ENCODE data around the gene TXNRD2.

The TXNRD2 gene

DNA sequence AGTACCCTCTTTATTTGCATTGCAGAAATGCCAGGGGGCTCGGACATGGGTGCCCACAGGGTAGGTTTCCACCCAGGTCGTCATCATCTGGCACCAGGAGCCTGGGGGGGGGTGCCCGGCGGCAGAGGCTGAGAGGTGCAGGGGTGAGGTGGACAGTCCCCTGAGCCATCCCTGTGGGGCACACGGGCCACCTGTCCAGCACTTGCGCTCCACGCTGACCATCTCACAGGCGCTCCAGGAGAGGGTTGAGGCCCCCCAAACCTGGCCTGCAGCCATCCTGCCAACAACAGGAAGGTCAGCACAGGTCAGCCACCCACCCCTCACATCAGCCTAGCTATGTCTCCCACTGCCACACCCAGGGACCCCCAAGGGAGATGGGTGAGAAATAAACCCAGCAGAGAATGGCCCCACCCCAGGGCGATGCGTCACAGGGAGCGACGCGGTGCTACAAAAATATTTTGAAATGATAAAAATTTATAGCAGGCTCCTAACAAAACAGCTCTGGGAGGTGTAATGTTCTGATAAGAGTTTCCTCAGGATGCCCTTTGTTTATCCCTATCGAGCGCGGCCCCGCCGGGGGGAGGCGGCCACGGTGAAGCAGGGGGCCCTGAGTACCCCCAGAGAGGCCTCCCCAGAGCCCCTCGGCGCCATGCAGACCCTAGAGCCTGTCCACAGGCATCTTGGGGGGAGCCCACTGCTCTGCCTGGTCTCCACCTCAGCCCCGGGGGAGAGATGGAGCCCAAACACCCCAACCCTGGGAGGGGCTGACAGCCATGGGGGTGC lies 65.9 kb downstream of the TXNRD2 start:
- no peak for DNase-seq (ENCODE audit: low read depth)

DNA sequence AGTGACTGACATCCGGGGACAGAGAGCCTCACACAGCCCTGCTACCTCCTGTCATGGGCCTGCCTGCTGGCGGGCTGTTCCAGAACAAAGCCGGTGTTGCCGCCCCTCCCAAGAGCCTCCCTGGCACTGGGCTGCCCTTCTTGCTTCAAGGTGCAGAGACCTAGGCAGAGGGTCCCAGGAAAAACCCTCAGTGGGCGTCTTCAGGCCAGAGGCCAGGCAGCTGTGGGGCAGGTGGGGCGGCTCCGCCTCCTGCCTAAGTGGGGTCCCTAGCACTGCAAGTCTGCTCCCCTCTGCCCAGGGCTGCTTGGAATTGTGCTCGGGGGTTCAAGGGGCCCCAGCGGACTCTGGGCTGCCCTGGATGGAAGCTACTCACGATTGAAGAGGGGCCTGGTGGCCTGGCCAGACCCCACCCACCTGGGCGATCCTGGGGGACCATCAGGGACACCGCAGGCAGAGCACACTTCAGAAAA lies 66.5 kb downstream of the TXNRD2 start:
- no peak for DNase-seq (ENCODE audit: low read depth)

DNA sequence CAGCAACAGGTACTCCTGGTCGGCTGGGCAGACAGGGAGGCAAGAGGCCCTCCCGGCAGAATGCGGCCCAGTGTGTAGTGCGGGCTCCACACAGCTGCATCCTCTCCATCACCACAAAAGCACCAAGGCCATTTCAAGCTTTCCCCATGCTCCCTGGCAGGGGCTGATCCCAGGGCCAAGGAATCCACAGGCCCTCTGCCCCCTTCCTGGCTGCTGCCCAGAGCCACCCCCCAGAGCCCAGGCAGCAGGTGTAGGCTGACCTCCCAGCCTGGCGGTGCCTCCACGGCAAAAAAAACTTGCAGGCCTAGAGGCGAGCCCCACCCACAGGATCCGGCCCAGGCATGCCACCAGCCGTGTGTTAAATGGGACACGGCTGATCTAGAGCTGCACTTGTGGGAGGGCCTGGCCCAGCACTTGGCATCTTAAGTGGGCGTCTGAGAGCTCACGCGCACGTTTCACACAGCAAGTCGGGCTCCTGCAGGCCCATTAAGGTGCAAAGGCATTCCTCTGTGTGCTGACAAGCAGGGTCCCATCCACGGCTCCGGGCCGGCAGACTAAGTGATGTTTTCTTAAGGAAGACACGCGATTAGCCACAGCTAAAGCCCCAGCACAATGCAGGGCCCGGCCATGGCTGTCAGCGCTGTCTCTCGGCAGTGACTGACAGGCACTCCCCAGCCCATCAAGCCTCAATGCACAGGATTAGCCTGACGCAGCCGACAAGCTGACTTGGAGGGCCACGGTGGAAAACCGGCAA lies 67.1 kb downstream of the TXNRD2 start:
- DNase-seq (ENCODE audit: low read depth): no peak

DNA sequence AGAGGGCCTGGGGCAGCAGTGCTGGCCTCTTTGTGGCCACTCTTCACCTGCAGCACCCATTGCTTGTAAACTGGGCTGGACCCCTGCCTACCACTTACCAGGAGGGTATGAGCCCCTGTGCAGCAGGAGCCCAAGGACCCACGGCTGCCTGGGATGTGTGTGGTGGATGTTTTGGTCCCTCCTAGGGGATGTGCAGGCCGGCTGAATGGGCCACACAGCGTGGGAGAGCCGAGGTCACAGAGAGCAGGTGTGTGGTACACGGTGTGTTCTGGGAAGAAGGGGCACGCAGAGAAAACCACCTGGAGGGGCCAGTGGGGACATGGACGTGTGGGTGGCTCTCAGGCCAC lies 67.7 kb downstream of the TXNRD2 start:
- no peak for DNase-seq (ENCODE audit: low read depth)

DNA sequence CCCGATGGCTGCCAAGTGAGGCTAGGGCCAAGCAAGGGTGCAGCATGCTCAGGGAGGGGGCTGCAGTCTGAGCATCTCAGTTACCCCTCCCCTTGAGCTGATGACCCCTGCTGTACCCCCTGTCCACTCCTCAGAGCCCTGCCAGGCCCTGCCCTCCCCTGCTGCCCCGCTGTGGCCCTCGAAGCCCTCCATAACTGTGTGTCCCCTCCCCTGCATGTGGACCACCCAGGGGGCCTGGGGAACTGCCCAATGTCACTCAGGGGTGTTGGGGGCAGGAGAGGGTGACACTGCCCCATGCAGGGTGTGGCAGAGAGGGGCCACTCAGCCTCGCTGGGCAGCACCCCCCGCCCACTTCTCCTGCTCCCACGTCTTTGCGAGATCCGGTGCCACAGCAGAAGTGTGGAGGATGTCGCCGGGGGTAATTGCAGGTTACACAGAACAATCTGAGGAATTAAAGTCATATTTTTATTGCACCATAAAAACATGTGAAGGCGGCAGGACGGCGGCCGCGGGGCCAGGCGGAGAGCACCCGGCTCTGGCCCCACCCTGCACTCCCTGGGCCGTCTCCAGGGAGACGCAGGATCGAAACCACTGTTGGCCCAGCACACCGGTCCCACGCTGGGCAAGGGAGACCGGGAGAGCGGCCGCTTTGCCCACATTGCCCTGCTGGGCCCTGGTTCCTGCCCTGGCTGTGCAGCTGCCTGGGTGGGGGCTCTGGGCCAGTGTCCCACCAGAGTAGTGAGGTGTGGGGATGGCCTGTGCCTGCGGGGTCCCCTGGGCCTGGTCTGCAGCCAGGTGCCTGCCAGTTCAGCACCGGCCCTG lies 68.3 kb downstream of the TXNRD2 start:
- no peak for DNase-seq (ENCODE audit: low read depth)

DNA sequence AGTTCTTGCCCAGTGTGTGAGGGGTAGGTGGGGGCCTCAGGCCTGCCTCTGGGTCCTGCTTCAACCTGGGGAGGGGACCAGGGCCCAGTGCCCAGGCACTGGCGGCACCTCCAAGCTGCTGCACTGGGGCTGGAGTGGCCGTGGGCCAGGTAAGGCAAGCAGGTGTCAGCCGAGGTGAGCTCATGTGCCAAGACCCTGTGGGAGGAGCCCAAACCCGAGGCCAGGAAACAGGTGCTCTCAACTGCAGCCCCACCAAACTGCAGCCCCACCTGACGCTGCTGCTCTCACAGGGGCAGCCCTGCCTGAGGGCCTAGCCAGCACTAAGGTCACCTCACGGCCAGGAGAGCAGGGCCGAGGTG lies 68.9 kb downstream of the TXNRD2 start:
- DNase-seq (ENCODE audit: low read depth): no peak

DNA sequence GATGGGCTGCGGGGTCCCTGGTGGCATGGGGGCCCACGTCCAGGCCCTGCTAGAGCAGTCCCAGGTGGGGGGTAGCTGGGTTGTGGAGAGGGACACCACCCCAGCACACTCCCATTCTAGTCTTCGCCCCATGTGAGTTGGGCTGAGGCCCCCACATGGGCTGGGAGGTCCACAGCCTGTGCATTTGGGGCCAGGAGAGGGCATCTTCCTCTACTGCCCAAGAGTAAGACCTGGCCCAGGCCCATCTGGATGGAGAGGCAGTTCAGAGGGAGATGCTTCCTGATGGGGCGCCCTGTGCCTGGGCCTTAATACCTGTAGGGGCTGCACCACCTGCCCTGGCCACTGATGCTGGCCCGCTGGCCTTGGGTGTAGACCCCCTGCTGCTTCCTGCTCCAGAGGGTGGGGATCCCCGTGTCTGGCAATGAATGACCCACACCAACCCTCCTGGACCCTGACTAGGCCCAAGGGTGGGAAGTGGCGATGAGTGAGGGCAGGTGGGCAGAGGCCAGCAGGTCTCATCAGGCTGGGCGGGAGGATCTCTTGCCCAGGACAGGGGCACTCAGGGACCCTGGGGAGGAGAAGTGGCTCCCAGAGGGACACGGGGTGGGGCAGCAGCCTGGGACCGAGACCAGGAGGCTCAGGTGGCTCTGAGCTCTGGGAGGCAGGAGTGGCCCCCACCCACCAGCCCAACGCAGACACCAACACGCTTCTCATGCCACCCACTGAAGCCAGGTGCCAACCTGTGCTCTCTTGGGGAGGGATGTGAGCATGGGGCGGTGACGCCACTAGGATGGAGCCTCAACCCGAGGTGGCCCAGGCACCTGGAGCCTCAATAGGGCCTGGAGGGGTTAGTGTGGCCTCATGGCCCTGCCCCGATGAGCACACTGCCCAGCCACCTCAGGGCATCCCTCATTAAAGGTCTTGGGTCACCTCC lies 69.5 kb downstream of the TXNRD2 start:
- no peak for DNase-seq (ENCODE audit: low read depth)

DNA sequence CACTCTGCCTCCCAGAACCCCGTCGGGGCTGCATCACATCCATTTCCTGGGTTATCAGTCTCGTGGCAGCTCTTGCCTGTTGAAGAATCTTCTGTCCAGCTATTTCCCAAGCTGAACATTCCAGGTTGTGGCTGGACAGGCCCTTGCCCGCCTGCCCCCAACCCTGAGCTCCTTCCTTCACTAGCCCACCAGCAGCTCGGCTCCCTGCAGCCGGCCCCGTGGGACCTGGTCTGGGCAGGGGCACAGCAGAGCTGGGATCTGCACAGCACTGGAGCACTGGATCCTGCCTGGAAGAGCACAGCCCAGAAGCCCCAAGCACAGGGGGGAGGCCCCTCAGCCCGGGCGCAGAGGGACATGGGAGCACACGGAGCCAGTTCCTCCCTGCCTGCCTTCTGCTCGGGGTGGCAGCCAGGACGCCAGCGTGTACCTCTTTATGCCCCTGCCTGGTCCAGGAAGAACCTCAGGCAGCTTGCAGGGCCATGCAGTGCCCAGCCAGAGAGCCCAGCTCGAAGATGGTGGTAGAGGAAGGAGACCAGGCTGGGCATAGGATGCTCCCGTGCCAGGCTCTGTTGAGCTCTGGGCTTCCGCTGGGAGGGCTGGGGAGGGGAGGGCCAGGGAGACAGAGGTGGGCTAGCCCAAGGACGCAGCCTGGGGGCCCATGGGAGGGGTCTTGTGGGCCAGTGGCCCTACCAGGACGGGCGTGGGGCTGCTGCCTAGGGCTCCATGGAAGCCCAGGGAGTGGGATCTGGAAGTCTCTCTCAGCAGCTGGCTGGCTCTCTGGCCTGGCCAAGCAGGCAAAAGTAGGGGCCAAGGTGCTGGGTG lies 70.4 kb downstream of the TXNRD2 start:
- no peak for DNase-seq (ENCODE audit: low read depth)

DNA sequence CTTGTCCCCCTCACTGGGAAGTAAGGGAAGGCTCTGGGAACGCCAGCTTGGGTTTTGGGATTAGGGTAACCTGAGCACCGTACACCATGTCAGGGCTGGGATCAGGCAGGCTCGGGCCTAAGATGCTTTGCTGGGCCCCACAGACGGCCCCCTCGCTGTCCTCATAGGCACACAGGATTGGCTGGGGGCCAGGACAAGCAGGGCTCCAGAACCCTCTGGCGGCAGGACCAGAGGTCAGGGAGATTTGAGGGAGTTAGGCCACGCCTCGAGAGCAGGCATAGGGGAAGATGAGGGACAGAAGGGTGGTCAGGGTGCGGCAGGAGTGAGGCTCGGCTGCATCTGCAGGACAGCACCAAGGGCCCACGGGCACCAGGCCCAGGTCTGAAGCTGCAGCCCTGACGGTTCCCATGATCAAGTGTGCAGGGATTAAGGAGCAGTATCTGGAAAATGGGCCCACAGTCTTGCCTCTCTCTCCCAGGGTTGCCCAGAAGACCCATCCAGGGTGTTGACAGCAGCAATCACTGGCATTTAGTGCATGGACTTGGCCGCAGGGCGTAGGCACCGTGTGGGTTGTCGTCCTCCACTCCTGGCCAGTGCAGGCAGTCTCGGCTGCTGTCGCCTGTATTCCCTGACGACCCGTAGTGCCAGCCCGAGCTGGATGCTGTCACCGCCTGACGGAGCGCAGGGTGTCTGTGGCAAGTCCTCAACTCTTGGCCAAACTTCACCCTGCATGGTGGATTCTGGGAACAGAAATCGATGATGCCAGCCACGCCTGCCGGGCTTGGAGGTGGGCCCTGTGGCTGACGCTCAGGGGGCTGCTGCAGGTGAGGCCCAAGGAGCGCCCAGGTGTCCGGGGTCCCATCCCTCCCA lies 71.2 kb downstream of the TXNRD2 start:
- no peak for DNase-seq (ENCODE audit: low read depth)

DNA sequence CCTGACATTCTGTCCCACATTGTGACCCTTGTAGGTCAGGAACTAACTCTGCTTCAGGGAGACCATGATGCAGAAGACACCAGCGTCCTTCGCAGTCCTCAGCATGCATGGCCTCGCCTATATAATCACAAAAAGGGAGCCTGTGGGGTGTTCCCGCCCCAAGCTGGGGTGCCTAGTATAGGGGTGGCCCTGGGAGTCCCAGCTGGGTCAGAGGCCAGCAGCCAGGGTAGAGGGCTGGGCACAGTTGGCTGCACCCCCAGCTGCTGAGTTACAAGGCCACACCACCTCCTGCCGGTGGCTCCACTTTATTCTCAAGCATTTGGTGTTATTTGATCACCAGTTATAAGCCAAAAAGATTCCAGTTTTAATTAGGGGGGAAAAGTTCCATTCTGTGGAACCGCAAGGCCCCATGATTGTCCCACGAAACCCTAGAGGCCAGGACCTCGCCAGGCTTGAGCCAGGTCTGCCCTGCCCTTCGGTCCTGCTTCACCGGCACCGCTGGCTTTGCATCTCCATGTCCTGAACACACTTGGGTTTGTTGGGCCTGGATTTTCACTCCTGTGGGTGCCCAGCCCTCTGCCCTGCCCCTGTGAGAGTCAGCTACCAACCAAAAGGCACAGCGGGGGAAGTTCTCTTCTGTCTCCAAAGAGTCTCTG lies 72.0 kb downstream of the TXNRD2 start:
- DNase-seq (ENCODE audit: low read depth): no peak

DNA sequence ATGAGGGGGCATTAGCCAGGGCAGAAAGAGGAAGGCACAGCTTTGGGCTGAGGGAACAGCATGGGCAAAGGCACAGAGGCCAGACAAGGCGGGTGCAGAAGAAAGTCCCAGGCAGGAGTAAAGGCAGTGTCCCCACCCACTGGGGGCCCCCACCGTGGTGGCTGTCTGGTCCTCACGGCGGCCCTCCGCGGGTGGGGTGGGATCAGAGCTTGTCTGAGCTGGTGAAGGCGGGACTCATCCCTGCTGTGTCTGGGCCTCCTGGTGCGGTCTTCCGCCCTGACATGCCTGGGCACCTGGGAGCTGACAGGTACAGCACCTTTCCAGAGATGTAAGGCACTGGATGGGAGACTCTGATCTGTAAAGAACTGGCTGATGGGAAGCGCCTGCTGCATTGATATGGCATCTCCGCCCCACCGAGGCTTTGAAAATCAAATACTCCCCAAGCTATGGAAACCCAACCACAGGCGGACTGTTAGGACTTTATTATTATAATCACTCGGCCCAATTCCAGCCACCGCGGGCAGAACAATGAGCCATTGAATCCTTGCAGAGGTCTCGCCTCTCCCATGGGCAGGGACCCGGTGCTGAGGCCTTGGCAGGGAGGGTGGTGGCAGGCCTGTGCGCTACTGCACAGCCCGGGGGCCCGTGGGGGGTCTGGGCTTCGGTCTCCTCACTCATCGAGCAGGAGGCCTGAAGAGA lies 72.7 kb downstream of the TXNRD2 start:
- no peak for DNase-seq (ENCODE audit: low read depth)

DNA sequence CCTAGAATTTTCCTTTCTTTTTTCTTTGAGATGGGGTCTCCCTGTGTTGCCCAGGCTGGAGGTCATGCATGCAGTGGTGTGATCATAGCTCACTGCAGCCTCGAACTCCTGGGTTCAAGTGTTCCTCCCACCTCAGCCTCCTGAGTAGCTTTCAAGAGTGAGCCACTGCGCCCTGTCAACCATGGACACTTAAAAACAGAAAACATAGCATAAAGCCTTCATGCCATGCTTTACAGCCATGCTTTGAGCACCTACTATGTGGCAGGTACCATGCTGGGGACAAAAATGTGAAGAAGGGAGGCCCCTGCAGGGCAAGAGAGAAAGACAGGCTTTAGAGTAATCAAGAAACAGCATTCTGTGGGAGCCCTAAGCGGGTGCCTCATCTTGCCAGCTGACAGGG lies 73.3 kb downstream of the TXNRD2 start:
- no peak for DNase-seq (ENCODE audit: low read depth)

DNA sequence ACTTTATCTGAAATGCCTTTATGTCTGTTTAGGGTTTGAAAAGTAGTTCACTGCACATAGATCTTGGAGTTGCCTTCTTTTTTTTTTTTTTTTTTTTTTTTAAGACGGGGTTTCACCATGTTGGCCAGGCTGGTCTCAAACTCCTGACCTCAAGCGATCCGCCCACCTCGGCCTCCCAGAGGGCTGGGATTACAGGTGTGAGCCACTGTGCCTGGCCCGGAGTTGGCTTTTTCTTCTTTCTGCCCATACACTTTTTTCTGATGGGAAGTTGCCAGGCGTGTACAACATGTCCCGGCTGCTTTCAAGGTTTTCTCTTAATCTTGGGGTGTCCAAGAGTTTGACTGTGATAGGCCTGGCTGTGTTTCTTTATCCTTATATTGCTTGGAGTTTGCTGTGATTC lies 74.0 kb downstream of the TXNRD2 start:
- DNase-seq (ENCODE audit: low read depth): no peak

DNA sequence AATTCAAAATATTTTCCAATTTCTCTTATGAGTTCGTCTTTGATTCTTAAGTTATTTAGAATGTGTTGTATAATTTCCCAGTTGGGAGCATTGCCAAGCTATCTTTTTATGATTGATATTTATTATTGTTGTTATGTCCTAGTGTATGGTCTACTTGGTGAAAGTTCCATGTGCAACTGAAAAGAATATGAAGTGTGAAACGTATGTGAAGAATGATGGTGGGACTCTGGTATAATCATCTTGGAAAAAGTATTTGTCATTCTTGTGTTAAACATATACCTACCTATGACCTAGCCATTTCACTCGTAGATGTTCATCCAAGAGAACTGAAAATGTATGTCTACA lies 75.0 kb downstream of the TXNRD2 start:
- no peak for DNase-seq (ENCODE audit: low read depth)

DNA sequence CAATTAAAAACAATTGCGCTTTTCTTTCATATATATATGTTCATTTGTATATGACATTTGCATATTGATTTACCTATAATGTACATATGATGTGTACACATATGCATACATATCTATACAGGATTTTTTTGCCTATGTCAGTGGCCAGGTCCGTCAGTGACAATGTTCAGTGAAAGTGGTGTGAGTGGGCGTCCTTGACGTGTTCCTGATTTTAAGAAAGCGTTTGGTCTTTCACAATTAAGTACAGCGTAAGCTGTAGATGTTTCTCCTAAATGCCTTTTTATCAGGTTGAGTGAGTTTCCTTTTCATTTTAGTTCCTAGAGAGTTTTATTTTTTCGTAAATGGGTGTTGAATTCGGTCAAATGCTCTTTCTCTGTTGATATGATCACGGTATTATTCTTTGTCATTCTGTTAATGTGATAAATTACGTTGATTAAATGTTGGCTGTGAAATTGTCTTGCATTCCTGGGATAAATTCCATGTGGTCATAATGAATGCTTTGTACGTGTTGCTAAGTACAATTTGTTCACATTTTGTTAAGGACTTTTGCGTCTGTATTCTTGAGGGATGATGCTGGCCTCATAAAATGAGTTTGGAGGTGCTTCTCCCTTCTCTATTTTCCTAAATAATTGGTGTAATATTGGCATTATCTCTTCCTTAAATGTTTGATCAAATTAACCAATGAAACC lies 76.3 kb downstream of the TXNRD2 start:
- no peak for DNase-seq (ENCODE audit: low read depth)

DNA sequence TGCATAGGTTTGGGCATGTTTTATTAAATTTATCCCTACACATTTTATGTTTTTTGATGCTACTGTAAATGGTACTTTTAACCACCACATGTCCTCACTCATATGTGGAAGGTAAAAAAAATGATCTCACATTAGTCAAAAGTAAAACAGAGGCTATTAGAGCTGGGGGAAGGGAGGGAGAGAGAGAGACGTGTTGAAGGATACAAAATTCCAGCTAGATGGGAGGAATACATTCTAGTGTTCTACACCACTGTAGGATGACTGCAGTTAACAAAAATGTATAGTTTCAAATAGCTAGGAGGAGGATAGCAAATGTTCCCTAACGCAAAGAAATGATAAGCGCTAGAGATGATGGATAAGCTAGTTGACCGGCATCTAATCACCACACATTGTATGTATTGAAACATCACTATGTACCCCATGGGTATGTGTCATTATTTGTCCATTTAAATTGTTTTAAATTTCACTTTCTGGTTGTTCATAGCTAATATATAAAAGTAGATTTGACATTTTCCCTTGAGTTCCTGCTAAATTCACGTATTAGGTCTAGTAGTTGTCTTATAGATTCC lies 77.0 kb downstream of the TXNRD2 start:
- DNase-seq (ENCODE audit: low read depth): no peak

DNA sequence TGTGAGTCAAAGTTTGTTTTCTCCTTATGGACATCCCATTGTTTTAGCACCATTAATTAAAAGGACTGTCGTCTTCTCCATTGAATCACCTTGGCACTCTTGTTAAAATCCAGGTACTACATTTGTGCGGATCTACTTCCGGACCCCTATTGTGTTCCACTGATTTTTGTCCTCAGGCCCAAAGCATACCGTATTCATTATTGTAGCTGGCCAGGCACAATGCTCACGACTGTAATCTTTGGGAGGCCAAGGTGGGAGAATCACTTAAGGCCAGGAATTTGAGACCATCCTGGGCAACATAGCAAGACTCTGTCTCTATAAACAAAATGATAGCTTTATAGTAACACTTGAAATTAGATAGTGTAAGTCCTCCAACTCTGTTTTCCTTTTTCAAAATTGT lies 78.0 kb downstream of the TXNRD2 start:
- DNase-seq (ENCODE audit: low read depth): no peak
